Gastrocnemius medialis (tissue), 4 donors: Measurements from ENCODE around the gene EIF3CL. TPM values are rescaled to one million over a fixed set of nuclear protein-coding genes. Genes with fewer than 3 reads are reported as not detected.
"Not testable (repeated sequence)": the region's sequence is repeated elsewhere in the genome, so short reads cannot be mapped to it uniquely, and the experiment has no call there.

Source experiments
- ATAC-seq, 2 donors: fragments of 150-250 bp; one replicate each; pipeline ENCODE4 v1.9.1; 2016
- DNase-seq, 2 donors: peaks; one replicate each; pipeline ENCODE4 v3.0.0-alpha.2; 2019
- H3K27ac ChIP-seq, 4 donors: fragments of 200-600 bp; sonication (generic); 1 replicate in 1 of 4; 2 replicates in 3 of 4; pipeline ENCODE4 v1.5.1; 2016 to 2018; ENCODE audit warnings: mild to moderate bottlenecking in 2 of 4, moderate library complexity in 1 of 4
- H3K27me3 ChIP-seq, 3 donors: fragments of 200-600 bp; sonication (generic) in 2 of 3; 1 replicate in 1 of 3; 2 replicates in 2 of 3; pipeline versions ENCODE4 v1.5.1 to v1.6.0; 2016 to 2019; ENCODE audit warnings: mild to moderate bottlenecking in 1 of 3, moderate library complexity in 1 of 3
- H3K36me3 ChIP-seq, 2 donors: fragments of 200-600 bp; sonication (generic) in 1 of 2; one replicate each; pipeline ENCODE4 v1.5.1; 2017 to 2018
- H3K4me1 ChIP-seq, 2 donors: fragments of 200-600 bp; sonication (generic) in 1 of 2; one replicate each; pipeline ENCODE4 v1.5.1; 2016 to 2017; ENCODE audit warnings: mild to moderate bottlenecking in 2 of 2
- H3K4me3 ChIP-seq, 4 donors: fragments of 200-600 bp; sonication (generic) in 3 of 4; 1 replicate in 1 of 4; 2 replicates in 3 of 4; pipeline ENCODE4 v1.5.1; 2016 to 2019; ENCODE audit warnings: mild to moderate bottlenecking in 2 of 4
- H3K9me3 ChIP-seq, 3 donors: fragments of 200-600 bp; sonication (generic) in 2 of 3; 1 replicate in 1 of 3; 2 replicates in 2 of 3; pipeline ENCODE4 v1.5.1; 2016 to 2019
- in situ Hi-C, 4 donors: fragments of 200-750 bp; cut with MboI; loops; one replicate each; pipeline versions ENCODE4 v1.15.0 to v1.8.0; 2017; ENCODE audit warnings: low sequenced_read_pairs in 4 of 4
- intact Hi-C: fragments of 100-400 bp; cut with DNase I; formaldehyde crosslinking; loops from one replicate; pipeline ENCODE4 v1.15.1; 2023; ENCODE audit warnings: low total_unique reads
- microRNA-seq, 2 donors: library from miRNA; unstranded; fragments of <30 nt; microRNA quantifications; one replicate each; pipeline ENCODE4, GENCODE V29; 2016; ENCODE audit warnings: borderline replicate concordance in 2 of 2
- total RNA-seq, 4 donors: library from RNA; depleted of rRNA; stranded (reverse); fragments of >200 nt; gene quantifications; one replicate each; pipeline versions ENCODE4 v1.1.0 to v1.2.3, GENCODE V29; 2016

Gene EIF3CL
- total RNA-seq, 4 donors from 2014 or later, result 95.6 to 220 (median 163) TPM

- H3K9me3 ChIP-seq, intact Hi-C loops, H3K4me3 ChIP-seq, H3K36me3 ChIP-seq, in situ Hi-C loops, H3K4me1 ChIP-seq, H3K27me3 ChIP-seq, H3K27ac ChIP-seq, DNase-seq, ATAC-seq: not testable (repeated sequence)
These were observed 66.5 kb downstream of the EIF3CL start for GRCh38 chr16:28336940-28337710.

GRCh38 chr16:28335678-28336077 lies 68.0 kb downstream of the EIF3CL start:
- DNase-seq, intact Hi-C loops, ATAC-seq, in situ Hi-C loops, H3K4me1 ChIP-seq, H3K36me3 ChIP-seq, H3K4me3 ChIP-seq, H3K27me3 ChIP-seq, H3K27ac ChIP-seq, H3K9me3 ChIP-seq: not testable (repeated sequence)

GRCh38 chr16:28332632-28333031 lies 71.0 kb downstream of the EIF3CL start:
- DNase-seq, H3K4me1 ChIP-seq, in situ Hi-C loops, H3K27me3 ChIP-seq, H3K36me3 ChIP-seq, ATAC-seq, H3K27ac ChIP-seq, H3K4me3 ChIP-seq, intact Hi-C loops, H3K9me3 ChIP-seq: not testable (repeated sequence)

GRCh38 chr16:28330981-28331380 lies 72.7 kb downstream of the EIF3CL start:
- H3K9me3 ChIP-seq, H3K27ac ChIP-seq, H3K4me3 ChIP-seq, intact Hi-C loops, in situ Hi-C loops, H3K36me3 ChIP-seq, DNase-seq, H3K4me1 ChIP-seq, H3K27me3 ChIP-seq, ATAC-seq: not testable (repeated sequence)

GRCh38 chr16:28330232-28330631 lies 73.4 kb downstream of the EIF3CL start:
- DNase-seq, H3K4me3 ChIP-seq, H3K36me3 ChIP-seq, in situ Hi-C loops, H3K27me3 ChIP-seq, ATAC-seq, H3K4me1 ChIP-seq, H3K9me3 ChIP-seq, intact Hi-C loops, H3K27ac ChIP-seq: not testable (repeated sequence)

Small RNAs within 50 kb of the gene (microRNA-seq; reads per million reads assigned to microRNA genes)
- gene MIR6862-1, result 0 reads per million in 2 donors

Other genes starting within 250 kb of the EIF3CL start
- 10 to 100 TPM; 20.9 to 40.1 (median 29.6) TPM for gene XPO6, start 191.9 kb downstream of the EIF3CL start, total RNA-seq
- gene SBK1, start 111.3 kb downstream of the EIF3CL start, total RNA-seq, result 1 to 10 TPM; 1.8 to 6.4 (median 4.5) TPM
- gene NPIPB6, start 40.3 kb downstream of the EIF3CL start, total RNA-seq, result 10 to 100 TPM in 1 of 4 donors, under 1 TPM in 2, not detected in 1; 0.38 to 10.9 (median 0.53) TPM
- not detected for gene NPIPB7, start 68.5 kb upstream of the EIF3CL start, total RNA-seq
- gene CLN3, start 88.2 kb upstream of the EIF3CL start, total RNA-seq, result 10 to 100 TPM; 11.0 to 20.6 (median 18.8) TPM
- gene APOBR, start 90.8 kb upstream of the EIF3CL start, total RNA-seq, result 1 to 10 TPM in 1 of 4 donors, under 1 TPM in 3; 0.15 to 1.4 (median 0.54) TPM
- not detected for gene IL27, start 103.0 kb upstream of the EIF3CL start, total RNA-seq
- gene NUPR1, start 135.1 kb upstream of the EIF3CL start, total RNA-seq, result 10 to 100 TPM; 18.7 to 44.3 (median 22.6) TPM
- gene SGF29, start 150.1 kb upstream of the EIF3CL start, total RNA-seq, result 10 to 100 TPM; 35.1 to 50.4 (median 41.9) TPM
- gene SULT1A2, start 193.2 kb upstream of the EIF3CL start, total RNA-seq, result under 1 TPM in 1 of 4 donors, not detected in 3; 0.46 TPM
- gene SULT1A1, start 206.2 kb upstream of the EIF3CL start, total RNA-seq, result 10 to 100 TPM in 1 of 4 donors, 1 to 10 TPM in 3; 5.7 to 10.0 (median 8.2) TPM
- under 1 TPM in 1 of 4 donors, not detected in 3; 0.31 TPM for gene NPIPB8, start 234.2 kb upstream of the EIF3CL start, total RNA-seq